ENCODE measurements around the gene ESF1. TPM values are rescaled to one million over a fixed set of nuclear protein-coding genes. Genes with fewer than 3 reads are reported as not detected.

ESF1 gene
- total and polyA plus RNA-seq, 2 donors (not counting 1 experiment from before 2014, with no cell fraction given), result 0.81 to 13.9 TPM

GRCh38 chr20:13817342-13817741 is 32.6 kb upstream of the ESF1 start:
- Histone ChIP-seq H3K9ac (ENCODE audit: low read length) (no peak overlapping the region), H2AFZ (ENCODE audit: insufficient read depth, low read depth, low read length, poor library complexity, severe bottlenecking) (no peak overlapping the region), H3K9me3 (ENCODE audit: control extremely low read depth in 1 of 3, control insufficient read depth in 2 of 3, insufficient read depth in 1 of 3, low read length in 2 of 3) (no peaks in the 10 kb centered on the region), H3K27ac (ENCODE audit: low read length in 2 of 2) (no peak overlapping the region), H3K79me2 (ENCODE audit: control insufficient read depth, insufficient read depth, low read length) (no peaks in the 10 kb centered on the region), H3K36me3 (replicated peaks in 1 of 2; ENCODE audit: control extremely low read depth in 1 of 2, control insufficient read depth in 1 of 2, extremely low read depth in 1 of 2, insufficient read depth in 2 of 2, low read length in 1 of 2) (peaks cover 19 to 43% of the 10 kb centered on the region in 2 experiments), H3K4me2 (replicated peaks; ENCODE audit: low read depth, low read length, poor library complexity, severe bottlenecking) (no peak overlapping the region), H3K27me3 (replicated peaks in 1 of 4; ENCODE audit: control extremely low read depth in 1 of 4, control insufficient read depth in 3 of 4, insufficient read depth in 4 of 4, low read length in 3 of 4) (no peaks in the 10 kb centered on the region), H4K20me1 (ENCODE audit: control insufficient read depth, insufficient read depth, low read length, poor library complexity, severe bottlenecking) (no peaks in the 10 kb centered on the region), H3K4me1 (ENCODE audit: control insufficient read depth in 2 of 2, insufficient read depth in 2 of 2, low read length in 2 of 2) (no peaks in the 10 kb centered on the region), H3K4me3 (ENCODE audit: control extremely low read depth in 1 of 5, extremely low read depth in 1 of 5, insufficient read depth in 1 of 5, low read depth in 2 of 5, low read length in 4 of 5) (no peak overlapping the region)
- Mint-ChIP-seq H3K27me3 (no peaks in the 10 kb centered on the region), H3K4me1 (no peaks in the 10 kb centered on the region), H3K4me3 (no peak overlapping the region), H3K27ac (no peak overlapping the region), H3K9me3 (ENCODE audit: insufficient read depth) (no peaks in the 10 kb centered on the region)
- ChIA-PET CTCF (interaction anchor here (0.7 to 3.6 kb wide), 2 partner anchors 75 to 236 kb away, joined by 3 to 21 read pairs; no protein-coding TSS in a partner anchor), POLR2A (no interaction called here)
- no peak for ATAC-seq (ENCODE audit: low read depth)
- intact Hi-C loops (cut with micrococcal nuclease), result no loop called here
- DNase-seq, result no peak
- no peak for TF ChIP-seq EZH2 (IDR thresholded peaks at IDR 0.05; ENCODE audit: borderline replicate concordance, insufficient read depth, low read depth, low read length, poor library complexity, severe bottlenecking)
- TF ChIP-seq CTCF (IDR thresholded peaks at IDR 0.05), result no peak

GRCh38 chr20:13816757-13817156 is 32.0 kb upstream of the ESF1 start:
- no peaks in the 10 kb centered on the region for H3K9me3 ChIP-seq (ENCODE audit: control extremely low read depth in 1 of 3, control insufficient read depth in 2 of 3, insufficient read depth in 1 of 3, low read length in 2 of 3)
- intact Hi-C loops (cut with micrococcal nuclease), result no loop called here
- no peak overlapping the region for H3K4me2 ChIP-seq (replicated peaks; ENCODE audit: low read depth, low read length, poor library complexity, severe bottlenecking)
- Mint-ChIP-seq H3K4me1 (no peaks in the 10 kb centered on the region), H3K9me3 (ENCODE audit: insufficient read depth) (no peaks in the 10 kb centered on the region), H3K27ac (no peak overlapping the region), H3K27me3 (no peaks in the 10 kb centered on the region), H3K4me3 (no peak overlapping the region)
- ATAC-seq (ENCODE audit: low read depth) (no peak), DNase-seq (no peak)
- no CpG with 5 or more reads among the region's 3 CpGs for WGBS (ENCODE audit: insufficient coverage)
- no peaks in the 10 kb centered on the region for H3K4me1 ChIP-seq (ENCODE audit: control insufficient read depth in 2 of 2, insufficient read depth in 2 of 2, low read length in 2 of 2)
- H3K4me3 ChIP-seq (ENCODE audit: control extremely low read depth in 1 of 5, extremely low read depth in 1 of 5, insufficient read depth in 1 of 5, low read depth in 2 of 5, low read length in 4 of 5), result no peak overlapping the region
- no peaks in the 10 kb centered on the region for H3K79me2 ChIP-seq (ENCODE audit: control insufficient read depth, insufficient read depth, low read length)
- TF ChIP-seq EZH2 (IDR thresholded peaks at IDR 0.05; ENCODE audit: borderline replicate concordance, insufficient read depth, low read depth, low read length, poor library complexity, severe bottlenecking), result no peak
- no peak for TF ChIP-seq CTCF (IDR thresholded peaks at IDR 0.05)
- H3K36me3 ChIP-seq (replicated peaks in 1 of 2; ENCODE audit: control extremely low read depth in 1 of 2, control insufficient read depth in 1 of 2, extremely low read depth in 1 of 2, insufficient read depth in 2 of 2, low read length in 1 of 2), result peaks cover 25 to 49% of the 10 kb centered on the region in 2 experiments
- H3K27ac ChIP-seq (ENCODE audit: low read length in 2 of 2), result no peak overlapping the region
- no peak overlapping the region for H2AFZ ChIP-seq (ENCODE audit: insufficient read depth, low read depth, low read length, poor library complexity, severe bottlenecking)
- H3K9ac ChIP-seq (ENCODE audit: low read length), result no peak overlapping the region
- no peaks in the 10 kb centered on the region for H4K20me1 ChIP-seq (ENCODE audit: control insufficient read depth, insufficient read depth, low read length, poor library complexity, severe bottlenecking)
- no peaks in the 10 kb centered on the region for H3K27me3 ChIP-seq (replicated peaks in 1 of 4; ENCODE audit: control extremely low read depth in 1 of 4, control insufficient read depth in 3 of 4, insufficient read depth in 4 of 4, low read length in 3 of 4)
- ChIA-PET POLR2A (no interaction called here), CTCF (interaction anchor here (1.5 kb wide), 1 partner anchor 45 kb away, joined by 3 read pairs; no protein-coding TSS in a partner anchor)
